PFSK-1 (cell line): ENCODE results near the gene IL19.

Experiments
- FOXP2 ChIP-seq: optimal IDR thresholded peaks from 2 replicates; pipeline ENCODE3; 2011; ENCODE audit warnings: borderline replicate concordance, control low read depth, inconsistent platforms; ENCODE audit not compliant: insufficient read depth; ENCODE audit errors: extremely low read length, extremely low read depth
- POLR2AphosphoS5 ChIP-seq: IDR thresholded peaks from 2 replicates; pipeline ENCODE4 v1.6.1; 2012; ENCODE audit warnings: low read depth, mild to moderate bottlenecking, control low read depth, low read length, moderate library complexity
- SIN3A ChIP-seq: IDR thresholded peaks from 2 replicates; pipeline ENCODE4 v1.6.1; 2012; ENCODE audit warnings: mild to moderate bottlenecking, low read length, moderate library complexity, borderline replicate concordance; ENCODE audit not compliant: insufficient read depth
- TAF1 ChIP-seq: IDR thresholded peaks from 2 replicates; pipeline ENCODE4 v1.6.1; 2012; ENCODE audit warnings: low read length, control low read depth, borderline replicate concordance; ENCODE audit not compliant: insufficient read depth
- TF ChIP-seq, protein P1 (sequence below), 2 experiments: IDR thresholded peaks; 2 replicates each; pipeline versions ENCODE4 v1.6.1 to v1.8.0; 2011 to 2012; ENCODE audit warnings: low read depth in 2 of 2, low read length in 2 of 2, control low read depth in 1 of 2, inconsistent platforms in 1 of 2, mild to moderate bottlenecking in 1 of 2, moderate library complexity in 1 of 2; ENCODE audit not compliant: insufficient read depth in 1 of 2

DNA sequence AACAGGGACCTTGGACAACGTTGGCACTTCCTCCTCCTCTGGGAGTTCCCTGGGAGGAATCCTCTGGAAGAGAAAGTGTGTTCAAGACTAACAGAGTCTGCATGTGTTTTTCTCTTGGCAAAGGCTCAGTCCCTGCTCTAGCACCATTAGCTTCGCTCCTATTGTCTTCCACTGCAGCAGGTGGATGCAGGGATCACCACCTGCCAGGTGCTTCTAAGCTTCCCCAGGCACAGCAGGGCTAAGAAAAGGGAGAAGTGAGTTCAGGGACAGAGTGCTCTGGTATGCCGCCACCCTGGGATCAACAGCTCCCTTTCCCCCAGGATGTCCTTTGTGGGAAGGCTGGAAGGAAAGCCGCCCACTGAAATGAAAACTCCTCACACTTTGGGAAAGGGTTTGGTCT lies 50.9 kb downstream of the IL19 start:
- TF ChIP-seq POLR2AphosphoS5 (no peak), SIN3A (no peak), TAF1 (no peak), FOXP2 (no peak)
- TF ChIP-seq, protein P1, sequence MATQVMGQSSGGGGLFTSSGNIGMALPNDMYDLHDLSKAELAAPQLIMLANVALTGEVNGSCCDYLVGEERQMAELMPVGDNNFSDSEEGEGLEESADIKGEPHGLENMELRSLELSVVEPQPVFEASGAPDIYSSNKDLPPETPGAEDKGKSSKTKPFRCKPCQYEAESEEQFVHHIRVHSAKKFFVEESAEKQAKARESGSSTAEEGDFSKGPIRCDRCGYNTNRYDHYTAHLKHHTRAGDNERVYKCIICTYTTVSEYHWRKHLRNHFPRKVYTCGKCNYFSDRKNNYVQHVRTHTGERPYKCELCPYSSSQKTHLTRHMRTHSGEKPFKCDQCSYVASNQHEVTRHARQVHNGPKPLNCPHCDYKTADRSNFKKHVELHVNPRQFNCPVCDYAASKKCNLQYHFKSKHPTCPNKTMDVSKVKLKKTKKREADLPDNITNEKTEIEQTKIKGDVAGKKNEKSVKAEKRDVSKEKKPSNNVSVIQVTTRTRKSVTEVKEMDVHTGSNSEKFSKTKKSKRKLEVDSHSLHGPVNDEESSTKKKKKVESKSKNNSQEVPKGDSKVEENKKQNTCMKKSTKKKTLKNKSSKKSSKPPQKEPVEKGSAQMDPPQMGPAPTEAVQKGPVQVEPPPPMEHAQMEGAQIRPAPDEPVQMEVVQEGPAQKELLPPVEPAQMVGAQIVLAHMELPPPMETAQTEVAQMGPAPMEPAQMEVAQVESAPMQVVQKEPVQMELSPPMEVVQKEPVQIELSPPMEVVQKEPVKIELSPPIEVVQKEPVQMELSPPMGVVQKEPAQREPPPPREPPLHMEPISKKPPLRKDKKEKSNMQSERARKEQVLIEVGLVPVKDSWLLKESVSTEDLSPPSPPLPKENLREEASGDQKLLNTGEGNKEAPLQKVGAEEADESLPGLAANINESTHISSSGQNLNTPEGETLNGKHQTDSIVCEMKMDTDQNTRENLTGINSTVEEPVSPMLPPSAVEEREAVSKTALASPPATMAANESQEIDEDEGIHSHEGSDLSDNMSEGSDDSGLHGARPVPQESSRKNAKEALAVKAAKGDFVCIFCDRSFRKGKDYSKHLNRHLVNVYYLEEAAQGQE (IDR thresholded peaks at IDR 0.05; ENCODE audit: insufficient read depth in 1 of 2, low read depth in 2 of 2, low read length in 2 of 2), result no peak
